Activated naive CD8-positive, alpha-beta T cell treated with anti-CD3 and anti-CD28 coated beads for 36 hours (primary cell): ENCODE measurements around the gene TRDMT1. TPM values are rescaled to one million over a fixed set of nuclear protein-coding genes. Genes with fewer than 3 reads are reported as not detected.
"Not testable (repeated sequence)": the region's sequence is repeated elsewhere in the genome, so short reads cannot be mapped to it uniquely, and the experiment has no call there.

Experiments
- DNase-seq: peaks from one replicate; pipeline ENCODE4 v3.0.0; 2021
- H3K27ac Mint-ChIP-seq: one replicate; pipeline ENCODE4 v1.8.0; 2022; ENCODE audit warnings: mild to moderate bottlenecking, moderate library complexity, mixed read lengths
- H3K27me3 Mint-ChIP-seq: one replicate; pipeline ENCODE4 v1.8.0; 2022; ENCODE audit warnings: mild to moderate bottlenecking, mixed read lengths
- H3K36me3 Mint-ChIP-seq: one replicate; pipeline ENCODE4 v1.8.0; 2021; ENCODE audit warnings: mild to moderate bottlenecking, mixed read lengths
- H3K4me1 Mint-ChIP-seq: one replicate; pipeline ENCODE4 v1.8.0; 2021; ENCODE audit warnings: mixed read lengths
- H3K4me3 Mint-ChIP-seq: one replicate; pipeline ENCODE4 v1.8.0; 2022; ENCODE audit warnings: mild to moderate bottlenecking, moderate library complexity, mixed read lengths
- H3K9me3 Mint-ChIP-seq: one replicate; pipeline ENCODE4 v1.8.0; 2022; ENCODE audit warnings: mixed read lengths
- total RNA-seq, 2 experiments: library from RNA; stranded (reverse); gene quantifications; one replicate each; pipeline ENCODE4 v1.2.3, GENCODE V29; 2021

TRDMT1 gene
- total RNA-seq, 2 experiments from 2014 or later = 9.5 to 9.6 TPM

DNA sequence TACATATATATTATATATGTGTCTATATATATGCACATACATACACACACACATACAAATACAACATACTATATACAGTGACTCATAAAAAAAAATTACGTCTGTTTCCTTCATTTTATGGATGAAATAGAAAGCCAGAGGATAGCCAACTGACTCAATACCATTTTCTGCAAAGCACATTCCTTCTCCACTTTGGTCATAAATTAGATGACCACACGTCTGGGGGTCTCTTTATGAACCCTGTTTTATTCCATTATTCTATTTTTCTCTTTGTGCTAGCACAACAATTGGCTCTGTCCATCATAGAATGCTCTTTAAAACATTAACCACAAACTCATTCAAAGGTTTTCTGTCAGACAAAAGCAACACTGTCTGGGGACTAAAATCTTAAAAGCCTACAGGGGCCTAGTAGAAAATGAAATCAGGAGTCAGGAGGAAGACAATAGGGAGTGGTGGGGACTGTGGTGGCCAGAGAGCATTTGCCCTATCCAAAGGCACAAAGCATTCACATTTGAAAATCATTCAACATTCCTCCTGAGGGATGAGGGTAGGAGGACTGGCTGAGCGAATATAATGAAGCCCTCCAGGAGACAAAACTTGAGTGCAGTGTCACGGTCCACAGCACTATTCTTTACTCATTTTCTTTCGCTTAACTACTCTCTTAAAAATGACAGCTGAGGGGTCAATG is 76.1 kb downstream of the TRDMT1 start:
- Mint-ChIP-seq H3K4me1 (no peaks in the 10 kb centered on the region), H3K27ac (no peak overlapping the region), H3K36me3 (peaks cover 1% of the 10 kb centered on the region), H3K4me3 (no peak overlapping the region), H3K9me3 (no peaks in the 10 kb centered on the region), H3K27me3 (no peaks in the 10 kb centered on the region)
- no peak for DNase-seq

DNA sequence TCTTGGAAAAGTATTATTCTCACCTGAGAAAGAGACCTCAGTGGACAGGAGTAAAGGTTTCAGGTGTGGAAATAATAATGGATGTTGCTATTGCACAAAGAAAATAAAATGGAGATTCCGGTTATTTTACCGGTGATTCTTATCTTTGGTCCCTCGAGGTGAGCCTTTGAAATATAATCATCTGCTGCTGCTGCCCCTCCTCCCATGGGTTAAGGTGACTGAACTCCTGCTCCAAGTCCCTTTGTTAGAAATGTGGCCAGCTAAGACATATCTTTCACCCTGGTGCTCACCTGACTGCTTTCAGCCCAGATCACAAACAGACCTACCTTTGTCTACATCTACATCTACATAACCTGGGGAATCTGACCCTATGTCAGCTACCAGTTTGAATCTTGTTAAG is 77.5 kb downstream of the TRDMT1 start:
- peaks cover 1% of the 10 kb centered on the region for H3K36me3 Mint-ChIP-seq
- no peaks in the 10 kb centered on the region for H3K27me3 Mint-ChIP-seq
- H3K9me3 Mint-ChIP-seq = no peaks in the 10 kb centered on the region
- H3K27ac Mint-ChIP-seq = no peak overlapping the region
- H3K4me3 Mint-ChIP-seq = no peak overlapping the region
- no peaks in the 10 kb centered on the region for H3K4me1 Mint-ChIP-seq
- DNase-seq = no peak

DNA sequence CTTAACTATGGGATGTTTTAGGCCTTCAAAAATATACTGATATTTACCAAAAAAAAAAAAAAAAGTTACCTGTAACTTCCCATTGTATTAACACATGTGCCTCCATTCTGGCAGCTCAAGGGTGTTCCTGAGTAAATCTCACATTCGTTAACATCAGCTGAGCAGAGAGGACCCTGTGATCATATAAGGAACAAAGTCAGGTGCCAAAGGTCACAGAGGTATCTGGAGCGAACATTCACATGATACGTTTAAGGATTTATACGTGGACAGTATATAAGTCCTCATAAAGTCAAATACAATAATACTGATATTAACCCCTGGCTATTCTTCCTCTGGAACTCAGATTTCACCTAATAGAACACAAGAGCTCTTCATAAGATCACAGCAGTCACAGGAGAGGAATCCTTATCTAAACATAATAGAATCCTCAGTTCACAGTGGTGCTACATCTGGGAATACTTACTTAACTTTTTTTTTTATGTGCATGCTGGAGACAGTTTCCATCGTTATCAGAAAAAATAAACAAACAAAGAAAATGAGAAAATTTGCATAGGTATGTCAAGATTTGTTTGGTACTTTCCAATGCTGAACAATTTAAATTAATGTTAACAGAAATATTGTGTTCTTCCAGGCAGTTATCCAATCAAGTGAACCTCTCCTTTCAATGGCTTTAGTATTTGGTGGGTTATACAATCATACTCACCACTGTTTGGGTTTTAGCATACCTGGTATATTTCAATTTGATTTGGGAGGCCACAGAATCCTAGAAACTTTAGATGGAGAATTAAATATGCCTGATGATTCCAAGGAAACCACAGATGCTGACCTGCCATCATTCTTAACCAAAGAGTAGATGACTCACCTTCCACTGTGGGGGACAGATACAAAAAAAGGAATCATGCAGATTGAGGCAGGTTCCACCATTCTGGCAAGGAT is 78.5 kb downstream of the TRDMT1 start:
- Mint-ChIP-seq H3K9me3 (no peaks in the 10 kb centered on the region), H3K4me1 (no peaks in the 10 kb centered on the region), H3K27me3 (no peaks in the 10 kb centered on the region), H3K36me3 (peaks cover 3% of the 10 kb centered on the region), H3K27ac (no peak overlapping the region), H3K4me3 (no peak overlapping the region)
- DNase-seq = no peak

DNA sequence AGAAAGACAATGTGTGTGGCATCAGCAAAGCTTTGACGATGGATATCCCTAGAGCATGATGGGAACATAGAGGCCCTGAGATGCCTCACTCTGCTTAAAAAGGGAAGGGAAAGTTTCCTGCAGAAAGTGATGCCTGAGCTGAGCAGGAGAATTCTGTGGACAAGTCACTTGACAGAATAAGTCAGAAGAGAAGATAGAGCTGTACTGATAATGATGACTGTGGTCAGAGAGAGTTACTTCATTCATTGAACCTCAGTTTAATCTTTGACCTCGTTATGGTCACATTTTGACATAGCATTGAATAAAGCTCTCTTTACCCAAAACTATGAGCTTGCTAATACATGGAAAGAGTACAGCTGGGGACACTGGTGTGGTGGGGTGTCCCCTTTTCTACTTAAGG is 79.4 kb downstream of the TRDMT1 start:
- H3K4me1 Mint-ChIP-seq = no peaks in the 10 kb centered on the region
- H3K27ac Mint-ChIP-seq = no peak overlapping the region
- DNase-seq = no peak
- H3K4me3 Mint-ChIP-seq = no peak overlapping the region
- H3K27me3 Mint-ChIP-seq = no peaks in the 10 kb centered on the region
- H3K36me3 Mint-ChIP-seq = peaks cover 3% of the 10 kb centered on the region
- H3K9me3 Mint-ChIP-seq = no peaks in the 10 kb centered on the region

GRCh38 chr10:17120694-17121093 is 80.8 kb downstream of the TRDMT1 start:
- peaks cover 1% of the 10 kb centered on the region for H3K4me1 Mint-ChIP-seq
- H3K4me3 Mint-ChIP-seq = no peak overlapping the region
- no peak overlapping the region for H3K27ac Mint-ChIP-seq
- H3K9me3 Mint-ChIP-seq = no peaks in the 10 kb centered on the region
- H3K36me3 Mint-ChIP-seq = peaks cover 3% of the 10 kb centered on the region
- H3K27me3 Mint-ChIP-seq = no peaks in the 10 kb centered on the region
- no peak for DNase-seq

DNA sequence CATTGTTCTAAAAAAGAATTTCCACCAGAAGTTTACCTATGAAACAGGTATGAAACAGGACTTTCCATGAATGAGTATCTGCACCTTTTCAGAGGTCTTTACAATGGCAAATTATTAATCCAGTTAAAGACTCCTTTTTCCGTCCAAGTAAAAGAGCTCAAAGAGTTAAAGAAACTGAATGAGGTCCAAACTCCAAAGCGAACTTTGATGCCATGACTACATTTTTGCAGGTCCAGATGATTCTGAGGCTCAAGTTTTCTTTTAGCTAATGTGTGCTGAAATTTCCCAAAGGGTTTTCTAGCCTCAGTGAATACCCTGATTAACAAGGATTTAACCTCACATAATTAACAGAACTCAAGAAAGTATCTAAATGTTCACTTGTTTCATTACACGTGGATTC is 81.6 kb downstream of the TRDMT1 start:
- Mint-ChIP-seq H3K4me3 (no peak overlapping the region), H3K4me1 (peaks cover 6% of the 10 kb centered on the region), H3K27ac (no peak overlapping the region), H3K27me3 (no peaks in the 10 kb centered on the region), H3K9me3 (no peaks in the 10 kb centered on the region), H3K36me3 (peaks cover 3% of the 10 kb centered on the region)
- no peak for DNase-seq

DNA sequence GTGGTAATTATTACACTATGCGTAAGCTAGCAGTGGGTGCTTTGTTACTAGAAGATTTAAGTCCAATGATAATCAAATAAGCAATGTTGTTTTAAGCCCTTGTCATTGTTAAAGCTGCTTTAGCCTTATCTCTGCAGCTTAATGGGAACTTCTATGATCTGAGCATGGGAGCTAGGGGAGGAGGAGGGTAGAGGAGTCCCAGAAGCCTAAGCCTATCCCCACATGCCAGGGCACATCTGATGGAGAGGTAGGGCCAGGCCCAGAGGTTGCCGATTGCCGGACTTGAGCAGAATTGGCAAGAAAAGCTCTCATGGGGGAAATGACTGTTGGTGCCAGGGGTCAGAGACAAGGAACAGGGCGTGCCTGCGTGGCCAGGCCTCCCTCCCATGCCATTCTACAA is 85.3 kb downstream of the TRDMT1 start:
- Mint-ChIP-seq H3K9me3 (no peaks in the 10 kb centered on the region), H3K4me3 (no peak overlapping the region), H3K27ac (no peak overlapping the region), H3K4me1 (peaks cover 8% of the 10 kb centered on the region), H3K36me3 (peaks cover 2% of the 10 kb centered on the region), H3K27me3 (no peaks in the 10 kb centered on the region)
- no peak for DNase-seq

- no peak for DNase-seq
- H3K27ac Mint-ChIP-seq = no peak overlapping the region
- H3K36me3 Mint-ChIP-seq = peaks cover 2% of the 10 kb centered on the region
- peaks cover 8% of the 10 kb centered on the region for H3K4me1 Mint-ChIP-seq
- no peaks in the 10 kb centered on the region for H3K27me3 Mint-ChIP-seq
- H3K9me3 Mint-ChIP-seq = no peaks in the 10 kb centered on the region
- H3K4me3 Mint-ChIP-seq = no peak overlapping the region
Measured at GRCh38 chr10:17115683-17116082, 85.8 kb downstream of the TRDMT1 start.

GRCh38 chr10:17114878-17115444 is 86.5 kb downstream of the TRDMT1 start:
- H3K27me3 Mint-ChIP-seq, H3K4me3 Mint-ChIP-seq, DNase-seq, H3K9me3 Mint-ChIP-seq, H3K4me1 Mint-ChIP-seq, H3K27ac Mint-ChIP-seq, H3K36me3 Mint-ChIP-seq: not testable (repeated sequence)

DNA sequence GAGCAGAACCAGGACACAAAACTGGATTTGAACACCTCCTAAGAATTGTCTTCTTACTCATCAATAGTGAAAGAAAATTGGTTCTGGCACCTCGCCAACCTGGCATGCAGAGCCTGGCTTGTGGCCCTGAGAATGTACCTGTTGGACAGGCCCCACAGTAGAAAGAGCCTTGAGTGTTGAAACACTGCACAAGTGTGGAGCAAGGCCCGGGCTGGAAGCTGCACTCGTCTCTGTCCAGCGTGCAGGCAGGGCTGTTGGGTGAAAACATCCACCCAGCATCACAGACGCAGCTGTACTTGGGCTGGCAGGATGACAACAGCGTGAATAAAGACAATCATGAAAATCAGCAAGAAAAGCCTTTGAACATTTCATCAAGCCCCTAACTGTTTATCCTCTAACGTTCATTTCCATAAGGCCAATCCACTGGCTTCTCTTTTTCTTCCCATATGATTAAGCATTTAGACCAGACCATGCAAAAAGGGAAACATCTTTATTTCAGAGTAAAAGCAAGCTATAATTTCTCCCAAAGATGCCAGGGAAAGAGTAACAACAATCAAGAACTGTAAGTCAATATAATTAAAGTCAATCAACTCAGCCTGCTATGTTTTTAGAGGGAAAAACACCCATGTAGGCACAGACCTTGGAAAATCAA is 87.5 kb downstream of the TRDMT1 start:
- DNase-seq = no peak
- no peaks in the 10 kb centered on the region for H3K9me3 Mint-ChIP-seq
- H3K36me3 Mint-ChIP-seq = peaks cover 7% of the 10 kb centered on the region
- no peaks in the 10 kb centered on the region for H3K27me3 Mint-ChIP-seq
- no peak overlapping the region for H3K27ac Mint-ChIP-seq
- H3K4me1 Mint-ChIP-seq = peaks cover 14% of the 10 kb centered on the region
- no peak overlapping the region for H3K4me3 Mint-ChIP-seq

- Mint-ChIP-seq H3K27ac (no peak overlapping the region), H3K27me3 (no peaks in the 10 kb centered on the region), H3K4me1 (peaks cover 14% of the 10 kb centered on the region), H3K4me3 (no peak overlapping the region), H3K36me3 (peaks cover 9% of the 10 kb centered on the region), H3K9me3 (no peaks in the 10 kb centered on the region)
- no peak for DNase-seq
Measured at GRCh38 chr10:17113346-17113745, 88.1 kb downstream of the TRDMT1 start.

DNA sequence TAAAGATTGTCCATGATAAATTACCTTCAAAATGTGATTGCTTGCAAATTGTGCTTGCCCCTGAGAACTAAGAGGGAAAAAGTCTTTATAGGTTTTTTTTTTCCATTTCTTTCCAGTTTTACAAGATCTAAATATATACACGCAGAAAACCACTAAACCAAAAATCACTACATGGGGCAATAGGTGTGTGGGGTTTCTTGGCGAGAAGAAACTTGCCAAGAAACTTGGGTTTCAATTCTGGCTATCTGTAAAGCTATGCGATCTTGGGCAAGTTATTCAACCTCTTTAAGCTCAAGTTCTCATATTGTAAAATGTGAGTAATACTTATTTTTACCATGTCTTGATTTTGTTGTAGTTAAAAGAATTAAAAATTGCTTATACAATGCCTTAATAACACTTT is 88.9 kb downstream of the TRDMT1 start:
- Mint-ChIP-seq H3K27ac (no peak overlapping the region), H3K36me3 (peaks cover 7% of the 10 kb centered on the region), H3K4me1 (peaks cover 14% of the 10 kb centered on the region)

GRCh38 chr10:17109475-17110207 is 91.8 kb downstream of the TRDMT1 start:
- DNase-seq = no peak
- Mint-ChIP-seq H3K4me3 (no peak overlapping the region), H3K27me3 (no peaks in the 10 kb centered on the region), H3K36me3 (peaks cover 7% of the 10 kb centered on the region), H3K27ac (peak overlapping the region; percentile 35), H3K9me3 (no peaks in the 10 kb centered on the region), H3K4me1 (peaks cover 7% of the 10 kb centered on the region)

More for the DNA sequence above, 88.9 kb downstream of the TRDMT1 start:
- Mint-ChIP-seq H3K9me3 (no peaks in the 10 kb centered on the region), H3K4me3 (no peak overlapping the region), H3K27me3 (no peaks in the 10 kb centered on the region)
- no peak for DNase-seq

DNA sequence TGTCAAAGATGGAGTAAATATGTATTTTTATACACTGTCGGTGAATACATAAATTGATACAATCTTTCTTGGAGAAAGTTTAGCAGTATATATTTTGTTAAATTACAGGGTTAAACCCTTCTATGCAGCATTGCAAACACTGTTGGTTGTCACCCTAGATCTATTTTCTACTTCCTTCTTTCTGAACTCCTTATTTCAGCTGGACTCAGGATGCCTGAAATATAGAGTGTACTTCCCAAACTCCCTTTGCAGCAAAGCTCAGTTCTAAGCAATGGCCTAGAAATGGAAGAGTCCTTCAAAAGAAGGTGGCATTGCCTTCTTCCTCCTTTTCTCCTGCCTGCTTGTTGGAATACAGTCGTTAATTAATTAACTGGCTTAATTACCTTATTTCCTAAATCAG is 92.4 kb downstream of the TRDMT1 start:
- Mint-ChIP-seq H3K27me3 (no peaks in the 10 kb centered on the region), H3K9me3 (no peaks in the 10 kb centered on the region), H3K4me1 (peaks cover 6% of the 10 kb centered on the region), H3K36me3 (peaks cover 7% of the 10 kb centered on the region), H3K4me3 (no peak overlapping the region), H3K27ac (no peak overlapping the region)
- no peak for DNase-seq
